SK-N-SH (cell line): ENCODE measurements around the gene PRMT2. TPM values are rescaled to one million over a fixed set of nuclear protein-coding genes. Genes with fewer than 3 reads are reported as not detected.

Experiments used
- CTCF ChIA-PET: fragments of 300-600, 350-600 bp; formaldehyde crosslinking; extraction: SDS; loops from one replicate; lab custom pipeline; 2021; lab: Yijun Ruan, JAX
- POLR2A ChIA-PET: fragments of 350-600 bp; sonication (Branson Sonifier 250); formaldehyde crosslinking; extraction: SDS; loops from one replicate; lab custom pipeline; 2020; ENCODE audit warnings: antibody characterized with exemption, inconsistent platforms; lab: Yijun Ruan, JAX
- DNase-seq: peaks from one replicate; pipeline ENCODE4 v3.0.0; 2012
- H2AFZ ChIP-seq: fragments of 200-600 bp; sonication (generic); 2 replicates; pipeline ENCODE4 v1.8.1; 2016; ENCODE audit warnings: antibody characterized with exemption, mild to moderate bottlenecking, low read depth
- H3F3A ChIP-seq: fragments of 200-600 bp; sonication (generic); replicated peaks from 2 replicates; pipeline ENCODE3; 2016; ENCODE audit warnings: antibody characterized with exemption, mild to moderate bottlenecking; ENCODE audit not compliant: insufficient read depth
- H3K27ac ChIP-seq, 2 experiments: fragments of 200-500 bp in 1 of 2; fragments of 200-600 bp in 1 of 2; sonication (Bioruptor generic) in 1 of 2; sonication (generic), shearing (Covaris generic) in 1 of 2; 2 replicates each; pipeline versions ENCODE4 v1.5.1 to v1.6.1; 2014 to 2016; ENCODE audit warnings: low read depth in 2 of 2, inconsistent platforms in 1 of 2, low read length in 1 of 2, mild to moderate bottlenecking in 1 of 2, mixed read lengths in 1 of 2
- H3K27me3 ChIP-seq: fragments of 200-600 bp; sonication (generic), shearing (Covaris generic); 2 replicates; pipeline ENCODE4 v1.6.1; 2016; ENCODE audit warnings: mixed run types; ENCODE audit not compliant: insufficient read depth
- H3K36me3 ChIP-seq, 2 experiments: fragments of 200-500 bp in 1 of 2; fragments of 200-600 bp in 1 of 2; sonication (Bioruptor generic) in 1 of 2; sonication (generic) in 1 of 2; replicated peaks in 1 of 2; 2 replicates each; pipeline versions ENCODE3 to v1.5.1; 2014 to 2016; ENCODE audit warnings: low read length in 1 of 2, mild to moderate bottlenecking in 1 of 2; ENCODE audit not compliant: insufficient read depth in 2 of 2, control insufficient read depth in 1 of 2
- H3K4me1 ChIP-seq, 2 experiments: fragments of 200-500 bp in 1 of 2; fragments of 200-600 bp in 1 of 2; sonication (Bioruptor generic) in 1 of 2; sonication (generic), shearing (Covaris generic) in 1 of 2; 2 replicates each; pipeline versions ENCODE4 v1.5.1 to v1.6.1; 2014 to 2016; ENCODE audit warnings: low read depth in 1 of 2, low read length in 1 of 2, mixed run types in 1 of 2; ENCODE audit not compliant: insufficient read depth in 2 of 2, control insufficient read depth in 1 of 2
- H3K4me2 ChIP-seq: fragments of 200-600 bp; sonication (generic), shearing (Covaris generic); 2 replicates; pipeline ENCODE4 v1.6.1; 2017; ENCODE audit warnings: mixed run types
- H3K4me3 ChIP-seq, 2 experiments: fragments of 200-500 bp in 1 of 2; fragments of 200-600 bp in 1 of 2; sonication (Bioruptor generic) in 1 of 2; sonication (generic), shearing (Covaris generic) in 1 of 2; 2 replicates each; pipeline versions ENCODE4 v1.5.1 to v1.8.1; 2014 to 2016; ENCODE audit warnings: low read depth in 2 of 2, inconsistent platforms in 1 of 2, low read length in 1 of 2, mild to moderate bottlenecking in 1 of 2, mixed read lengths in 1 of 2, moderate library complexity in 1 of 2
- H3K79me2 ChIP-seq: fragments of 200-600 bp; sonication (generic); 2 replicates; pipeline ENCODE4 v1.8.1; 2017; ENCODE audit warnings: mild to moderate bottlenecking; ENCODE audit not compliant: insufficient read depth
- H3K9ac ChIP-seq: fragments of 200-600 bp; sonication (generic); 2 replicates; pipeline ENCODE4 v1.6.1; 2017; ENCODE audit warnings: mixed run types
- H3K9me2 ChIP-seq: fragments of 200-600 bp; sonication (generic); 2 replicates; pipeline ENCODE4 v1.6.1; 2017; ENCODE audit warnings: mixed run types
- H3K9me3 ChIP-seq: fragments of 200-600 bp; sonication (generic); 2 replicates; pipeline ENCODE4 v1.6.1; 2017; ENCODE audit warnings: mixed run types, mild to moderate bottlenecking, moderate library complexity
- H4K20me1 ChIP-seq: fragments of 200-600 bp; sonication (generic); 2 replicates; pipeline ENCODE4 v1.6.1; 2017; ENCODE audit warnings: mild to moderate bottlenecking, mixed run types; ENCODE audit not compliant: insufficient read depth
- CHD2 ChIP-seq: fragments of 150-350 bp; IDR thresholded peaks from 2 replicates; pipeline ENCODE4 v1.6.1; 2018; ENCODE audit warnings: low read length; ENCODE audit not compliant: partially characterized antibody
- ELF1 ChIP-seq: IDR thresholded peaks from 2 replicates; pipeline ENCODE4 v1.4.0; 2012
- EP300 ChIP-seq, 2 experiments: IDR thresholded peaks; 2 replicates each; pipeline versions ENCODE4 v1.4.0 to v1.6.1; 2012; ENCODE audit warnings: borderline replicate concordance in 1 of 2, low read depth in 1 of 2, low read length in 1 of 2
- FOSL2 ChIP-seq: IDR thresholded peaks from 2 replicates; pipeline ENCODE4 v1.4.0; 2012; ENCODE audit warnings: low read depth, mild to moderate bottlenecking, moderate library complexity, borderline replicate concordance
- GATA2 ChIP-seq: sonication (generic); formaldehyde crosslinking; IDR thresholded peaks from 2 replicates; pipeline ENCODE4 v1.5.0; 2020; ENCODE audit warnings: mild to moderate bottlenecking, missing genetic modification reagents
- MEF2A ChIP-seq: IDR thresholded peaks from 2 replicates; pipeline ENCODE4 v1.4.0; 2012; ENCODE audit warnings: low read depth, borderline replicate concordance
- MXI1 ChIP-seq: IDR thresholded peaks from 2 replicates; pipeline ENCODE4 v1.6.1; 2012; ENCODE audit warnings: mild to moderate bottlenecking, low read depth, low read length, improper control_type of control experiment
- RAD21 ChIP-seq: IDR thresholded peaks from 2 replicates; pipeline ENCODE4 v1.6.1; 2012; ENCODE audit warnings: mild to moderate bottlenecking, low read length
- RCOR1 ChIP-seq: fragments of 150-350 bp; IDR thresholded peaks from 2 replicates; pipeline ENCODE4 v1.6.1; 2017; ENCODE audit warnings: antibody characterized with exemption, low read length
- RFX5 ChIP-seq: IDR thresholded peaks from 2 replicates; pipeline ENCODE4 v1.6.1; 2012; ENCODE audit warnings: mild to moderate bottlenecking, improper control_type of control experiment, low read length
- RXRA ChIP-seq: IDR thresholded peaks from 2 replicates; pipeline ENCODE4 v1.4.0; 2012; ENCODE audit warnings: low read depth, mild to moderate bottlenecking, borderline replicate concordance
- SIN3A ChIP-seq: IDR thresholded peaks from 2 replicates; pipeline ENCODE4 v1.6.1; 2012; ENCODE audit warnings: low read depth, mild to moderate bottlenecking, low read length, moderate library complexity, borderline replicate concordance
- TEAD4 ChIP-seq: IDR thresholded peaks from 2 replicates; pipeline ENCODE4 v1.4.0; 2012; ENCODE audit warnings: mild to moderate bottlenecking, borderline replicate concordance; ENCODE audit not compliant: insufficient read depth
- YY1 ChIP-seq: IDR thresholded peaks from 2 replicates; pipeline ENCODE4 v1.4.0; 2012; ENCODE audit warnings: low read depth, mild to moderate bottlenecking
- WGBS: methylation state at CpG from one replicate; pipeline ENCODE4 v1.1.6; 2017; ENCODE audit warnings: low lambda C conversion rate; 5-methylcytosine and 5-hydroxymethylcytosine counted together
- polyA plus RNA-seq, 3 experiments: library from polyadenylated mRNA; depleted of rRNA; stranded (reverse); fragments of >200 nt; gene quantifications; 2 replicates each; pipeline ENCODE4 v1.2.3, GENCODE V29; 2012
- TF ChIP-seq, protein P1 (sequence below): IDR thresholded peaks from 2 replicates; pipeline ENCODE4; 2012
- TF ChIP-seq, protein P2 (sequence below): fragments of 200-600 bp; sonication (generic); IDR thresholded peaks from 2 replicates; pipeline ENCODE4 v1.6.1; 2017; ENCODE audit warnings: antibody characterized with exemption, mild to moderate bottlenecking, moderate library complexity

PRMT2 gene
- polyA plus RNA-seq, 1 of the 3 experiments (the other 2 are of a cell fraction): 278 TPM

DNA sequence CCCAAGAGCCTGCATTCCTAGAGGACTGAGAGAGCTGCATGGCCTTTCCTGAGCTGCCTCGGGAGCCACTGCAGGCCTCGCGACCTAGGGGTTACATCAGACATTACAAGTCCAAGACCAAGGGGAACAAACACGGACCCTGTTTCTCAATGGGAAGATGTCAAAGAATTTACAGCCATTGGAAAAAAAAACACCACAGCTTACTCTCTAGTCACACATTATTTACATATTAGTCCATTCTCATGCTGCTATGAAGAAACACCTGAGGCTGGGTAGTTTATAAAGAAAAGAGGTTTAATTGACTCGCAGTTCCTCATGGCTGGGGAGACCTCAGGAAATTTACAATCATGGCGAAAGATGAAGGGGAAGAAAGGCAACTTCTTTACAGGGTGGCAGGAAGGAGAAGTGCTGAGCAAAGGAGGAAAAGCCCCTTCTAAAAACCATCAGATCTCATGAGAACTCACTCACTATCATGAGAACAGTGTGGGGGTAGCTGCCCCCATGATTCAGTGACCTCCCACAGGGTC is 8.4 kb upstream of the PRMT2 start:
- Histone ChIP-seq H3K79me2 (no peaks in the 10 kb centered on the region), H3K9ac (no peak overlapping the region), H3K36me3 (no peaks in the 10 kb centered on the region), H3K4me3 (no peak overlapping the region), H3K27me3 (no peaks in the 10 kb centered on the region), H2AFZ (no peak overlapping the region), H3K4me1 (no peaks in the 10 kb centered on the region), H3F3A (no peaks in the 10 kb centered on the region), H3K27ac (no peak overlapping the region), H3K9me2 (no peaks in the 10 kb centered on the region), H3K4me2 (no peak overlapping the region), H4K20me1 (no peaks in the 10 kb centered on the region), H3K9me3 (peaks cover 9% of the 10 kb centered on the region; the same call in 1 of the 2 replicates)
- no peak for TF ChIP-seq RFX5
- no peak for TF ChIP-seq SIN3A
- no peak for DNase-seq
- ChIA-PET POLR2A (no interaction called here), CTCF (no interaction called here)
- 40% methylated on average over 6 of the region's 6 CpGs for WGBS

DNA sequence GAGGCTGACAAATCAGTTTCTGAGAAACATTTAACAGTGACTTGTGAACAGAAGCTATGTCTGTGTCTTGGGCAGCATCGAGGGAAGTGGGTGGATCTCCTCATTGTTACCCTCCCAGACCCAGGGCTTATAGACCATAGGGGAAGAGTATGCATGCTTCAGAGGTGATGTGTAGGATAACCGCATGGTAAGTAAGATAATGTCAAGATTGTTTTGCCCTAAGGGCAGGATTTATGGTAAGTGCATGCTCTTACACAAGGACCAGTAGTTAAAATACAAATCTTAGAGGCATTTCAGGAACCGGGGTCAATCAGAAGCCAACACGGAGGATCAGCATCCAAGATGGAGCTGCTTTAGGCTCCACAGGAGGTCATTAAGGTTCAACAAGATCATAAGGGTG is 7.7 kb upstream of the PRMT2 start:
- H3K9ac ChIP-seq: no peak overlapping the region
- H3K27me3 ChIP-seq: no peaks in the 10 kb centered on the region
- no peak overlapping the region for H3K4me2 ChIP-seq
- H4K20me1 ChIP-seq: no peaks in the 10 kb centered on the region
- no peak overlapping the region for H2AFZ ChIP-seq
- H3K4me1 ChIP-seq: no peaks in the 10 kb centered on the region
- TF ChIP-seq EP300 (IDR thresholded peaks at IDR 0.05; ENCODE audit: borderline replicate concordance in 1 of 2, low read depth in 1 of 2, low read length in 1 of 2) (no peak), MEF2A (no peak), CHD2 (no peak), TEAD4 (no peak), RCOR1 (no peak), FOSL2 (no peak), ELF1 (no peak), GATA2 (CRISPR knock-in tag) (no peak)
- TF ChIP-seq, protein P1, sequence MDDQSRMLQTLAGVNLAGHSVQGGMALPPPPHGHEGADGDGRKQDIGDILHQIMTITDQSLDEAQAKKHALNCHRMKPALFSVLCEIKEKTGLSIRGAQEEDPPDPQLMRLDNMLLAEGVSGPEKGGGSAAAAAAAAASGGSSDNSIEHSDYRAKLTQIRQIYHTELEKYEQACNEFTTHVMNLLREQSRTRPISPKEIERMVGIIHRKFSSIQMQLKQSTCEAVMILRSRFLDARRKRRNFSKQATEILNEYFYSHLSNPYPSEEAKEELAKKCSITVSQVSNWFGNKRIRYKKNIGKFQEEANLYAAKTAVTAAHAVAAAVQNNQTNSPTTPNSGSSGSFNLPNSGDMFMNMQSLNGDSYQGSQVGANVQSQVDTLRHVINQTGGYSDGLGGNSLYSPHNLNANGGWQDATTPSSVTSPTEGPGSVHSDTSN: no peak
- H3K9me2 ChIP-seq: no peaks in the 10 kb centered on the region
- no peaks in the 10 kb centered on the region for H3K79me2 ChIP-seq
- no peak overlapping the region for H3K27ac ChIP-seq
- 43% methylated on average over 2 of the region's 4 CpGs for WGBS
- H3K4me3 ChIP-seq: no peak overlapping the region
- H3K9me3 ChIP-seq: peaks cover 9% of the 10 kb centered on the region; the same call in 1 of the 2 replicates
- H3F3A ChIP-seq: peaks cover 6% of the 10 kb centered on the region
- H3K36me3 ChIP-seq: no peaks in the 10 kb centered on the region
- DNase-seq: no peak
- CTCF ChIA-PET: interaction anchor here (1.1 to 1.8 kb wide), 2 partner anchors 12 to 34 kb away, joined by 4 read pairs; no protein-coding TSS in a partner anchor
- POLR2A ChIA-PET: no interaction called here

DNA sequence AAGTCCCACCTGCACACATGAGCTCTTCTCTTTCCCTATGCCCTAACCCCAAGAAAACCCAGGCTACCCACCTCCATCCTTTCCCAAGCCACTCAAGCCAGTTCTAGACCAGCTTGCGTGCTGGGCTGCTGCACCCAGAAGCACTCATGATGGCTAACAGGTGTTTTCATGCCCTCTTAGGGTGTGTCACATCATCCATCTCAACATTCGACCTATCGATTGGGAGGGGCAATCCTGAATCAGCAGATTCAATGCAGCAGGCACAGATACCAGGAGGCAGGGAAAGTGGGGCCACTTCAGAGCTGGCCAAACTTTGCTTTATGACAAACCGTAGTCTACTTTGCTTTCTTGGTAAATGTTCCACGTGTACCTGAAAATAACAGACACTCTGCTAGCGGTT is 6.6 kb upstream of the PRMT2 start:
- peaks cover 9% of the 10 kb centered on the region; the same call in 1 of the 2 replicates for H3K9me3 ChIP-seq
- no peaks in the 10 kb centered on the region for H3K79me2 ChIP-seq
- H3K4me1 ChIP-seq: no peaks in the 10 kb centered on the region
- POLR2A ChIA-PET: no interaction called here
- WGBS: 48% methylated on average over 6 of the region's 6 CpGs
- H3K27ac ChIP-seq: no peak overlapping the region
- H3F3A ChIP-seq: peaks cover 7% of the 10 kb centered on the region
- CTCF ChIA-PET: interaction anchor here (1.1 to 1.8 kb wide), 3 partner anchors 11 to 33 kb away, joined by 3 to 4 read pairs (median 4); no protein-coding TSS in a partner anchor
- H3K9me2 ChIP-seq: no peaks in the 10 kb centered on the region
- H3K4me3 ChIP-seq: no peak overlapping the region
- no peak overlapping the region for H3K9ac ChIP-seq
- H3K27me3 ChIP-seq: no peaks in the 10 kb centered on the region
- H3K4me2 ChIP-seq: no peak overlapping the region
- H3K36me3 ChIP-seq: no peaks in the 10 kb centered on the region
- H4K20me1 ChIP-seq: no peaks in the 10 kb centered on the region
- no peak for DNase-seq
- no peak for TF ChIP-seq RAD21
- TF ChIP-seq MEF2A: no peak
- TF ChIP-seq SIN3A: no peak
- no peak for TF ChIP-seq TEAD4
- TF ChIP-seq CHD2: no peak
- no peak for TF ChIP-seq MXI1
- TF ChIP-seq YY1: no peak
- no peak for TF ChIP-seq RCOR1
- TF ChIP-seq, protein P2, sequence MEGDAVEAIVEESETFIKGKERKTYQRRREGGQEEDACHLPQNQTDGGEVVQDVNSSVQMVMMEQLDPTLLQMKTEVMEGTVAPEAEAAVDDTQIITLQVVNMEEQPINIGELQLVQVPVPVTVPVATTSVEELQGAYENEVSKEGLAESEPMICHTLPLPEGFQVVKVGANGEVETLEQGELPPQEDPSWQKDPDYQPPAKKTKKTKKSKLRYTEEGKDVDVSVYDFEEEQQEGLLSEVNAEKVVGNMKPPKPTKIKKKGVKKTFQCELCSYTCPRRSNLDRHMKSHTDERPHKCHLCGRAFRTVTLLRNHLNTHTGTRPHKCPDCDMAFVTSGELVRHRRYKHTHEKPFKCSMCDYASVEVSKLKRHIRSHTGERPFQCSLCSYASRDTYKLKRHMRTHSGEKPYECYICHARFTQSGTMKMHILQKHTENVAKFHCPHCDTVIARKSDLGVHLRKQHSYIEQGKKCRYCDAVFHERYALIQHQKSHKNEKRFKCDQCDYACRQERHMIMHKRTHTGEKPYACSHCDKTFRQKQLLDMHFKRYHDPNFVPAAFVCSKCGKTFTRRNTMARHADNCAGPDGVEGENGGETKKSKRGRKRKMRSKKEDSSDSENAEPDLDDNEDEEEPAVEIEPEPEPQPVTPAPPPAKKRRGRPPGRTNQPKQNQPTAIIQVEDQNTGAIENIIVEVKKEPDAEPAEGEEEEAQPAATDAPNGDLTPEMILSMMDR: no peak
- no peak for TF ChIP-seq EP300 (IDR thresholded peaks at IDR 0.05; ENCODE audit: borderline replicate concordance in 1 of 2, low read depth in 1 of 2, low read length in 1 of 2)
- no peak for TF ChIP-seq FOSL2
- no peak for TF ChIP-seq RXRA
- H2AFZ ChIP-seq: no peak overlapping the region
